SK-N-MC (cell line): ENCODE measurements around the gene OLFM3.

ENCODE experiments used
- EZH2 ChIP-seq: fragments of 200-600 bp; sonication (generic); IDR thresholded peaks from one replicate; pipeline ENCODE4 v1.6.1; 2017; ENCODE audit warnings: antibody characterized with exemption
- FOXP2 ChIP-seq: optimal IDR thresholded peaks from 2 replicates; pipeline ENCODE3; 2011; ENCODE audit warnings: mild to moderate bottlenecking, moderate library complexity; ENCODE audit not compliant: insufficient read depth; ENCODE audit errors: extremely low read length, control extremely low read depth
- POLR2AphosphoS5 ChIP-seq: IDR thresholded peaks from 2 replicates; pipeline ENCODE4 v1.6.1; 2012; ENCODE audit warnings: mild to moderate bottlenecking, low read depth, low read length, borderline replicate concordance

DNA sequence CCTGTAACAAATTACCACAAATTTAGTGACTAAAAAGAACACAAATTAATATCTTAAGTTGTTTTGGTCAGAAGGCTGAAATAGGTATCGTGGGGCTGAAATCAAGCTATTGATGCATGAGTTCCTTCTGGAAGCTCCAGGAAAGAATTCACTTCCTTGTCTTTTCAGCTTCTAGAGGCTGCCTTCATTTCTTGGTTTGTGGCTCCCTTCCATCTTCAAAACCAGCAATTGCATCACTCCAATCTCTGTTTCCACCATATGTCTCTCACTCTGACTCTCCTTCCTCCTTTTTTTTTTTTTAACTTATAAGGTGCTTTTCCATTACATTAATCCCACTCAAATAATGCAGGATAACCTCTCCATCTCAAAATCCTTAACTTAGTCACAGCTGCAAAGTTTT, 78.4 kb downstream of the OLFM3 start:
- TF ChIP-seq POLR2AphosphoS5, result no peak
- TF ChIP-seq EZH2, result no peak
- TF ChIP-seq FOXP2, result no peak
